IPS-15b (cell line): ENCODE data around the gene APBA1.

Experiments used
- H3K27me3 ChIP-seq: one replicate; pipeline ENCODE4 v1.6.1; 2013; ENCODE audit warnings: low read length; ENCODE audit not compliant: control insufficient read depth, insufficient read depth
- H3K36me3 ChIP-seq: one replicate; pipeline ENCODE4 v1.6.1; 2013; ENCODE audit warnings: low read length; ENCODE audit not compliant: control insufficient read depth, insufficient read depth
- H3K4me1 ChIP-seq: one replicate; pipeline ENCODE4 v1.6.1; 2013; ENCODE audit warnings: mild to moderate bottlenecking, low read length; ENCODE audit not compliant: control insufficient read depth, insufficient read depth
- H3K4me3 ChIP-seq: one replicate; pipeline ENCODE4 v1.5.1; 2013; ENCODE audit warnings: low read depth, low read length
- H3K9ac ChIP-seq: one replicate; pipeline ENCODE4 v1.6.1; 2013; ENCODE audit warnings: low read depth, mild to moderate bottlenecking, low read length
- H3K9me3 ChIP-seq: one replicate; pipeline ENCODE4 v1.6.1; 2013; ENCODE audit warnings: mild to moderate bottlenecking, low read length; ENCODE audit not compliant: control insufficient read depth, insufficient read depth

APBA1 gene

DNA sequence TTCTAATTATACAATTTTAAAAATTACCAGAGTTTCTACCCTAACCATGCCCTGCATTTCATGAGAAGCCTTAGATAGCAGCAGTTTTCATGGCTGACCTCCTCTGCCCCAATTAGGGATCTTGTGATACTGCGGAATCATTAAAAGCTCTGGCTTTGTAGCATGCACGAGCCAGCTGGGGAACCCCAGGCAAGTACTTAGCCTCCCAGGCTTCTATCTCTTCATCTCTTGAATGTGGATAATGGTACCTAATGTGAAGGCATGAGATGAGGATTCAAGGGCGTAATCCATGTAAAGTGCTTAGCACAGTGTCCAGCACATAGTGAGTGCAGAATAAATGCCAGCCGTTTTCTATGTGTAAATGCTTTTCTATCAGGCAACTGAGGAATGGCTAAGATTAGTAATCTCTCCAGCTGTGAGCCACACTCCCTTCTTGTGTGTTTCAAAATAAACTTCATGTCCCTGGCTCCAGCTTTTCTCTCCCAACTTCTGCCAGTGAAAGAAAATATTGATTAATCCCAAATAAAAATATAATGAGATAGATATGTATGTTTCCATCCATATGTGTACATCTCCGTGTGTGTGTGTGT is 88.4 kb downstream of the APBA1 start:
- Histone ChIP-seq H3K9me3 (no peaks in the 10 kb centered on the region), H3K27me3 (peaks cover 89% of the 10 kb centered on the region), H3K4me3 (no peak overlapping the region), H3K36me3 (no peaks in the 10 kb centered on the region), H3K4me1 (peaks cover 6% of the 10 kb centered on the region), H3K9ac (no peak overlapping the region)

DNA sequence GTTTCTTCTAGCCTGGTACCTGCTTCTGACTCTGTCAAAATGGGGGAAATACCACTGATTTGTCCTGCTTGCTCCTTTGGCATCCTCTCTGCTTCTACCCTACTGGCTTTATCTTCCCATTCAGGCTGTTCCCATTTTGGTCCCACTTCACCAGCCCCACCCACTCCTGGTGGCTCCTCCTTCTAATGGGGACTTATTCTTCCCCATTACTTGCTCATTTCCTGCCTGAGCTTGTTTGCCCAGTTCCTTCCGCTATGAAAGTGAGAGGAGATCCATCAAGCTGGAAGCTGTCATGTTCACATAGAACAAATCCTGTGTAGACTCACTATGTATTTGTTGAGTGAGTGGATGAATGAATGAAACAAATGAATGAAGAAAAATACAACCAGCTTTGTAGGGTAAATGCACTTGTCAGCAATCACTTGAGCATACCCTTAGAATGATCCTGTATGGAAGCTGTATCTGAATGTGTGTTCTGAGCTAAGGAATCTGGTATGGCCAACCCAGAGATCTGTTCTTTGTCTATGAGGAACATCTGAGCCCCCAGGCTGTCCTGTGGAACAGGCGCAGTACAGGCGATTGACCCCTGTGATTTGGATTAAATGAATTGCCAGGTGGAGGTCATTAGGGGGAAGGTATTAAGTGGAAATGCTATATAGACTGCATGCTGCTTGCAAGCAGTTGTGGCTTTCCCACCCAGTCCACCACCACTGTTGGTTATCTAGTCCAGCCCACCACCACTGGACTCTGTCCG is 89.5 kb downstream of the APBA1 start:
- Histone ChIP-seq H3K36me3 (no peaks in the 10 kb centered on the region), H3K9me3 (no peaks in the 10 kb centered on the region), H3K27me3 (peaks cover 96% of the 10 kb centered on the region), H3K9ac (no peak overlapping the region), H3K4me3 (no peak overlapping the region), H3K4me1 (peaks cover 6% of the 10 kb centered on the region)

DNA sequence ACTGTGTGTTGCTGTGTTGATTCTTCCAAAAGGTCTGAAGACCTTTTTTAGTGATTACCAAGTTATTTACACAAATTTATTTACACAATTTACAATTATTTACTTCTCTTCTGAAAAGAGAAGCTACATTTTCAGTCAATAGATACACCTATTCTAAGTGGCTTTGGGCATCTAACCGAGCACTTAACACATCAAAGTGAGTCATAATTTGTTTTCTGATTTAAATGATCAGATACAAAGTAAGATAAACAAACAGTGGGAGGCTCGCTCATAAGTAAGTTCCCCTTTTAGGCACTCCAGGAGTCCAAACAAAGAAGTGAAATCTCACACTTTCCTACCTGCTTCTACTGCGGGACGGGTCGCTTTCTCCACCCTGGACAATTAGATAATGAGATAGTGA is 90.2 kb downstream of the APBA1 start:
- Histone ChIP-seq H3K9ac (no peak overlapping the region), H3K4me1 (peaks cover 6% of the 10 kb centered on the region), H3K27me3 (peaks cover 93% of the 10 kb centered on the region)

DNA sequence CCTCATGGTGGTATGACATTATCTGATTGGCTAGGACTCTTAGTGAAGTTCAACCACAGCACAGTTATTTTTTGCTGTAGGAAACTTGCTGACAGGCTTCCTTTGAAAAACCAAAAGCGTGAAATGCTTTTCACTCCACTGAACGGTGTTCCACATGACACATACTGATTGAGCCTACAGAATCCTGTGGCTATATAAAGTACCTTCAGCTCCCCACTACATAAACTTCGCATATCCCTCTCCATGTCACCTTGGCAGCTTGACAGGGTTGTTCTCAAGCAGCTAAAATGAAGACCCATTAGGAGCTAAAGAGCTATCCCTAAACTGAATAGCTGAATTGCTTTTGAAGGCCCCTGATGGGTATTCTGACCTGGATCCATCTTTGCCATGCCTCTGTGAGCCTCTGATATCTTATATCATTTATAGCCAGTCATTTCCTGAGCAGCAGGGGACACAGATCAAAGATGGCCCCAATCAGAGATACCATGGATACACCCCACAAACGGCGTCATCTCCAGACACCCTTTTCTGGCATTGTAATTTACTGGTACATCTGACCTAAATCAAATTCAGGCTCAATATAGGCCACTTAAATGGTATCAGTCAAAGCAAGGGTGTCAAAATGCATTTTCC is 91.5 kb downstream of the APBA1 start:
- peaks cover 80% of the 10 kb centered on the region for H3K27me3 ChIP-seq
- H3K36me3 ChIP-seq, result no peaks in the 10 kb centered on the region
- no peak overlapping the region for H3K4me3 ChIP-seq
- H3K4me1 ChIP-seq, result peaks cover 6% of the 10 kb centered on the region
- no peaks in the 10 kb centered on the region for H3K9me3 ChIP-seq
- no peak overlapping the region for H3K9ac ChIP-seq

More for the DNA sequence above, 90.2 kb downstream of the APBA1 start:
- Histone ChIP-seq H3K36me3 (no peaks in the 10 kb centered on the region), H3K9me3 (no peaks in the 10 kb centered on the region), H3K4me3 (no peak overlapping the region)

DNA sequence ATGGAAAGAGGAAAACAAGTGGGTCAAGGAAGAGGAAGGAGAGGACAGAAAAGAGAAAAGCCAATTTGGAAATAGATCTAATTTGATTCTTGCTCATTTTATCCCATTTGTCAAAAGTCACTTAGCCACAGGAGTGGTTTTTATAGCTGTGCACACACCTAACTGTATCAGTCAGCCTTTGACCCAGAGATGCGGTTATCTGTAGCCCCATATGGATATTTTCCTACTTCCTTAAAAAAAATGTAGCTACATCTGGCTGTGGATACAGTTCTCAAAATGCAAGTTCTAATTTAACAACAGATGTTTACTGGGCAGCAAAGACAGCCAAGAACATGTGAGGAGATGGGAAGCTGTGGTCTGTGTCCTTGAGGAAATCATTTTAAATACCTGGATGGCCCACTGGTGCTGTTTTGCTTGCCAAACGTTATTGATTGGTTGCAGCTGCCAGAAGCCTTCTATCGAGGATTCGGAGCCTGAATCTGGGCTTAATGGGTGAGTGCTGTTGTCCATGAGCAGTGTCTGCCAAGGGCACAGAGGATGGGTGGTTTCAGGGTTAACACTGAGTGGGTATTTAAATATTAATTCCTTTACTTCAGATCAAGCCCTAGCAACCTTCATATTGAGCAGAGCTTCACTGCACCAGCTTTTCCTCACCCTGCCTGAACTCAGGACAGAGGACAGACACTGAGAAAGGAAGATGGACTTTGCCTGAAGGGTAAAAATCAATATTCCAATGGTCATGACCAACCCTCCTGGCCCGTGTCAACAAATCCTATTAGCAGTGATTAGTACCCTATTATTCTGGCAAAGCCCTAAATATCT is 92.2 kb downstream of the APBA1 start:
- Histone ChIP-seq H3K27me3 (peaks cover 73% of the 10 kb centered on the region), H3K9ac (no peak overlapping the region)

DNA sequence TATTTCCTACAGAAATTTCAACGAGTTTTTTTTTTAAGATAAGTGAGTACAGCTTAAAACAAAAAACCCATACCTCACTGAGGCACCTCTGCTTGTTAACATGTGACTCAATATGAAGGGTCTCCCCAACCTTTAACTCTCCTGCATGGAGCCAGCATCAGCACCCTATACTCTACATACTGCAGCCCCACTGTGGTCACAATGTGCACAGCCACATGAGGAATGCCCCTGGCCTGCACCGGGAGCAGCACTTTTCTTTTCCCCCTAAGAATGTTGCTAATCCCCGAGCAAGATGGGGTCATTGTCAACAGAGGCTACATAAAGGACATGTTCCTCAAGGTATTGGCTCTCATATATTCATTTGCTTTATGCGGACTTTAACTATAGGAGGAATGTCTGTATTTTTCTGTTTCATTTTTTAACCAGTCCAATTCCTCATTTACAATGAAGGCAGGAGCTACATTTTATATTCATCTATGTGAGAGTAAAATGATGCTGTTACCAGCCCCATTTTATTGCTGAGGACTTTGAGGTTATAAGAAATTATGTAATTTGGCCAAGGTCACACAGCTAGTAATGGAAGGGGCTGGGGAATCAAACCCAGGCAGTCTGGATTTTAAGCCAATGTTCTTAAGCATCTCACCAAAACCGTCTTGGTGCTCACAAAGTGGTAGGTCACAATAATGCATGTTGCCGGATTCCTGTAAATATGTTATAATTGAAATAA is 93.0 kb downstream of the APBA1 start:
- Histone ChIP-seq H3K4me3 (no peak overlapping the region), H3K36me3 (no peaks in the 10 kb centered on the region), H3K9me3 (no peaks in the 10 kb centered on the region), H3K9ac (no peak overlapping the region), H3K27me3 (peaks cover 65% of the 10 kb centered on the region), H3K4me1 (peaks cover 6% of the 10 kb centered on the region)

More for the DNA sequence above, 92.2 kb downstream of the APBA1 start:
- Histone ChIP-seq H3K36me3 (no peaks in the 10 kb centered on the region), H3K4me1 (peaks cover 6% of the 10 kb centered on the region), H3K9me3 (no peaks in the 10 kb centered on the region), H3K4me3 (no peak overlapping the region)

DNA sequence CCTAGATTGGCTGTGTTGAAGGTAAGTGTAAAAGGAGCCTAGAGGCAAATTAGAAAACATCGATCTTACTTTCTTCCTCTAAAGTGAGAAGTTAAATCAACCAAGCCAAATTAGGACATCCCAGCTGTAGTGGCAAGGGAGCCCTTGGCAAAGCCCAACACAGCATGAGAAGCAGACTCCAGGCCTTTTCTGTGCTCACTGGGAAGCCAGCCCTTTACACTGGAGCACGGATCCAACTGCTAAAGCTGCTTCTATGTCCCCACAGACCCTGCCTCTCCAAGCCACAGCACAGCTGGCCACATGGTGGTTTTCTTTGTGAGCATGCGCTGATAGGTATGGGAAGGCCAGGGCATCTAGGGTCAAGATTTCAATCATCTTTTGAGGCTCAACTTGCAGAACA is 94.1 kb downstream of the APBA1 start:
- Histone ChIP-seq H3K36me3 (no peaks in the 10 kb centered on the region), H3K27me3 (peaks cover 53% of the 10 kb centered on the region), H3K9me3 (no peaks in the 10 kb centered on the region), H3K9ac (no peak overlapping the region), H3K4me1 (peaks cover 6% of the 10 kb centered on the region), H3K4me3 (no peak overlapping the region)

DNA sequence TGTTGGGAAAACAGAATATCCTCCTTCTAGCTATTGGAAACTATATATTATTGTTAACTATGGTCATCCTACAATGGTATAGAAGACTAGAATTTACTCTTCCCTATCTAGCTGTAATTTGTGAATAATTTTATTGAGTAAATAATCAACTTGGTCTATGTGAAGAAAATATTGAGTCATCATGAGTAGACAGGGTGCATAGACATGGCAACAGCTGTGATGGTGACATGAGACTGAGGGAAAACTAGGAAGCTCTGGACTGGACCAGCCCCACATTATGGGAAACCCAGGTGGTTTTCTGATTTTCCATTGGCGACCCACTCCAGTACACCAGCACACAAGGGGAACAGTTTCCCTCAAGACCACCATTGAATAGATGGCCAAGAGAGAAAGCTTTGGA is 95.0 kb downstream of the APBA1 start:
- Histone ChIP-seq H3K27me3 (peaks cover 44% of the 10 kb centered on the region), H3K9me3 (no peaks in the 10 kb centered on the region), H3K36me3 (no peaks in the 10 kb centered on the region), H3K9ac (no peak overlapping the region), H3K4me1 (peaks cover 3% of the 10 kb centered on the region), H3K4me3 (no peak overlapping the region)

DNA sequence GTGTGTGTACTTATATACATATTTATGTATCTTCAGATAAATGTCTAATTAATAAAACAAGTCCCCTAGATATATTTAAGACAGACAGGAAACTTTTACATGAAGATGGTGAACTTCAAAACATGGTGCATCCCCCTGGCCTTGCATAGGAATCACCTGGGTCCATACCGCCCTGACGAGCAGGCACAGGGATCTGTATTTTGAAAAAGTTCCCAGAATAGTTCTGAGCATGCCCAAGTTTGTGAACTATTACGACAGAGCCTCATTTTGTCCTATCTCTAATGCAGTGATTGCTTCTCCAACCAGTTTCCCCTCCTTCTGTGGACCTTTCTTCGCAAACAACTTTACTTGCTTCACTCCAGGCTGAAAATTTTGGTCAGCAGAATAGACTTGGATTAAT is 98.1 kb downstream of the APBA1 start:
- H3K9ac ChIP-seq, result no peak overlapping the region
- H3K4me3 ChIP-seq, result no peak overlapping the region
- no peaks in the 10 kb centered on the region for H3K36me3 ChIP-seq
- H3K9me3 ChIP-seq, result no peaks in the 10 kb centered on the region
- peaks cover 14% of the 10 kb centered on the region for H3K27me3 ChIP-seq
- no peaks in the 10 kb centered on the region for H3K4me1 ChIP-seq

DNA sequence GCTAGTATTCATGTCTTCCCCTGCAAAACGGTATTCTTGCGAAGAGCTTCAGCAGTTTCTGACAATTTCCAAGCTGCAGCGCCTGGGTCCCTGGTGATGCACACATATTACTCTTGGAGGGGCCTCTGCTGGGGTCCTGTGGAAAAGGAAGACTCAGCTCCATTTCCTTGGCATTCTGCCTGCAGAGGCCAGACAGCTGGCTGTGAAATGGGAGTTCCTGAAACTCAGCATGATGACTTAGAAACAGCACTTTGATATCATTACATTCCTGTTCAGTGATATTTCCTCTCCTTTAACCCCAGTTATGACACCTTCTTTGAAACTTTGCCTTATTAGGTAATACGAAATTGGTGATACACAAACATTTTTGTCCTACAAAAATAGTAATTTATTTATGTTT is 98.5 kb downstream of the APBA1 start:
- Histone ChIP-seq H3K36me3 (no peaks in the 10 kb centered on the region), H3K27me3 (peaks cover 10% of the 10 kb centered on the region), H3K4me3 (no peak overlapping the region), H3K4me1 (no peaks in the 10 kb centered on the region), H3K9me3 (no peaks in the 10 kb centered on the region), H3K9ac (no peak overlapping the region)

DNA sequence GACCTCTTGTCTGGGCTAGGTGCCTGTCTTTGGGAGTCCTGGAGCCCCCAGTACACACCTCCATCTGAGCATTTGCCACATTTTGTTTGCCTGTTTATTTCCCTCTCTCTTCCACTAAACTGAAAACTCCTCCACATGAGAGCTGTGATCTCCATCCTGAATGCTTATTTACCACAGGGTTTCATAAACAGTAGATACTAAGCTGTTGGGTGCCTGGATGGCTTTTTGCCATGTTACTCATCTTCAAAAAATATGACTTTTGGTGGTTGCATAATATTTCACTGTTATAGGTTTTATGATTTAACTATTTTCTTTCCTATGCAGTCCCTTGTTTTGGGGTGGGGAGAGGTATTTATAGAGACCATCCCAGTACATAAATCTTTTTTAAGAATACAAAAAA is 99.6 kb downstream of the APBA1 start:
- H3K4me3 ChIP-seq, result no peak overlapping the region
- no peaks in the 10 kb centered on the region for H3K27me3 ChIP-seq
- H3K36me3 ChIP-seq, result no peaks in the 10 kb centered on the region
- no peaks in the 10 kb centered on the region for H3K4me1 ChIP-seq
- no peaks in the 10 kb centered on the region for H3K9me3 ChIP-seq
- no peak overlapping the region for H3K9ac ChIP-seq
